HCT116 (cell line): Measurements from ENCODE around the gene CNTN4. TPM values are rescaled to one million over a fixed set of nuclear protein-coding genes. Genes with fewer than 3 reads are reported as not detected.

Source experiments
- ATAC-seq: fragments of 200-7000 bp; cut with Tn5 transposase; 2 replicates; pipeline ENCODE4 v1.9.1; 2020; ENCODE audit warnings: mild to moderate bottlenecking, moderate library complexity
- BruUV-seq: library from RNA; stranded (reverse); fragments of 400-500 nt; replicated peaks from 2 replicates; lab custom pipeline; 2021; lab: Mats Ljungman, UMichigan
- CTCF ChIA-PET: fragments of 300-600 bp; sonication (Branson Sonifier 250); formaldehyde crosslinking; loops from one replicate; lab custom pipeline; 2021; ENCODE audit warnings: antibody characterized with exemption; lab: Charles Lee
- POLR2A ChIA-PET: fragments of 300-600, 350-600 bp; sonication (Branson Sonifier 250); formaldehyde crosslinking; loops from one replicate; lab custom pipeline; 2021; ENCODE audit warnings: antibody characterized with exemption; lab: Charles Lee
- RAD21 ChIA-PET, 2 experiments: fragments of 300-600 bp; sonication (Branson Sonifier 250); formaldehyde crosslinking; loops; one replicate each; lab custom pipeline; 2023; ENCODE audit warnings: low total read pairs in 2 of 2; ENCODE audit not compliant: uncharacterized antibody in 2 of 2, unreplicated experiment in 2 of 2, low non-redundant PET in 1 of 2; lab: Charles Lee
- DNase-seq: peaks from one replicate; pipeline ENCODE4 v3.0.0-alpha.2; 2010; ENCODE audit warnings: low read depth, low spot score
- H2AFZ ChIP-seq: fragments of 200-600 bp; shearing (Covaris generic), sonication (generic); 2 replicates; pipeline ENCODE4 v1.6.1; 2017; ENCODE audit warnings: low read depth, mixed run types, mixed read lengths, antibody characterized with exemption, low read length; ENCODE audit not compliant: poor library complexity, severe bottlenecking
- H3K27ac ChIP-seq: 2 replicates; pipeline ENCODE4 v1.5.1; 2012; ENCODE audit warnings: low read depth, low read length
- H3K27me3 ChIP-seq: fragments of 200-600 bp; sonication (generic); 2 replicates; pipeline ENCODE4 v1.6.1; 2016; ENCODE audit warnings: mixed run types, low read length, mixed read lengths; ENCODE audit not compliant: insufficient read depth
- H3K36me3 ChIP-seq, 2 experiments: fragments of 200-500 bp in 1 of 2; fragments of 200-600 bp in 1 of 2; sonication (Bioruptor generic) in 1 of 2; sonication (generic) in 1 of 2; 2 replicates each; pipeline versions ENCODE4 v1.5.1 to v1.6.1; 2014 to 2016; ENCODE audit warnings: low read length in 2 of 2, inconsistent platforms in 1 of 2, mixed read lengths in 1 of 2, mixed run types in 1 of 2; ENCODE audit not compliant: insufficient read depth in 2 of 2, control insufficient read depth in 1 of 2
- H3K4me1 ChIP-seq, 2 experiments: fragments of 200-600 bp in 1 of 2; sonication (generic) in 1 of 2; 2 replicates each; pipeline versions ENCODE4 v1.5.1 to v1.6.1; 2012 to 2017; ENCODE audit warnings: low read length in 2 of 2, inconsistent platforms in 1 of 2, mild to moderate bottlenecking in 1 of 2, mixed read lengths in 1 of 2, mixed run types in 1 of 2, moderate library complexity in 1 of 2; ENCODE audit not compliant: insufficient read depth in 2 of 2, control insufficient read depth in 1 of 2
- H3K4me2 ChIP-seq: fragments of 200-600 bp; sonication (generic); 2 replicates; pipeline ENCODE4 v1.6.1; 2017; ENCODE audit warnings: mixed run types, low read length, mixed read lengths
- H3K4me3 ChIP-seq, 2 experiments: fragments of 200-600 bp in 1 of 2; sonication (generic) in 1 of 2; replicated peaks in 1 of 2; 2 replicates each; pipeline ENCODE4 v1.5.1; 2011 to 2016; ENCODE audit warnings: low read length in 2 of 2, control low read depth in 1 of 2, low read depth in 1 of 2, mild to moderate bottlenecking in 1 of 2, mixed read lengths in 1 of 2, mixed run types in 1 of 2
- H3K79me2 ChIP-seq: fragments of 200-600 bp; sonication (generic); 2 replicates; pipeline ENCODE4 v1.6.1; 2017; ENCODE audit warnings: mild to moderate bottlenecking, mixed run types, low read length, moderate library complexity, mixed read lengths; ENCODE audit not compliant: insufficient read depth
- H3K9ac ChIP-seq: fragments of 200-600 bp; sonication (generic); 2 replicates; pipeline ENCODE4 v1.6.1; 2016; ENCODE audit warnings: low read length, mixed read lengths
- H3K9me2 ChIP-seq: fragments of 200-600 bp; sonication (generic), shearing (Covaris generic); 2 replicates; pipeline ENCODE4 v1.6.1; 2017; ENCODE audit warnings: mixed run types, mild to moderate bottlenecking, moderate library complexity; ENCODE audit not compliant: insufficient read depth
- H3K9me3 ChIP-seq, 2 experiments: fragments of 200-500 bp in 1 of 2; fragments of 200-600 bp in 1 of 2; sonication (Bioruptor generic) in 1 of 2; sonication (generic) in 1 of 2; 2 replicates each; pipeline ENCODE4 v1.6.1; 2014 to 2017; ENCODE audit warnings: low read length in 2 of 2, mixed read lengths in 2 of 2, inconsistent platforms in 1 of 2, low read depth in 1 of 2, mild to moderate bottlenecking in 1 of 2, mixed run types in 1 of 2, moderate library complexity in 1 of 2; ENCODE audit not compliant: control insufficient read depth in 1 of 2, insufficient read depth in 1 of 2
- H4K20me1 ChIP-seq: fragments of 200-600 bp; sonication (generic), shearing (Covaris generic); 2 replicates; pipeline ENCODE4 v1.6.1; 2017; ENCODE audit warnings: mixed run types, mild to moderate bottlenecking, moderate library complexity; ENCODE audit not compliant: insufficient read depth
- EGR1 ChIP-seq: IDR thresholded peaks from 2 replicates; pipeline ENCODE4 v1.6.1; 2012; ENCODE audit warnings: low read depth
- EZH2 ChIP-seq: fragments of 200-600 bp; sonication (generic); IDR thresholded peaks from 2 replicates; pipeline ENCODE4 v1.6.1; 2017; ENCODE audit warnings: antibody characterized with exemption, mixed run types
- FOSL1 ChIP-seq: IDR thresholded peaks from 2 replicates; pipeline ENCODE4 v1.6.1; 2012; ENCODE audit warnings: low read depth
- JUND ChIP-seq: IDR thresholded peaks from 2 replicates; pipeline ENCODE4 v1.6.1; 2012
- POLR2AphosphoS5 ChIP-seq: IDR thresholded peaks from 2 replicates; pipeline ENCODE4 v1.6.1; 2011; ENCODE audit warnings: mild to moderate bottlenecking, low read depth, low read length, moderate library complexity
- SP1 ChIP-seq: IDR thresholded peaks from 2 replicates; pipeline ENCODE4 v1.6.1; 2012; ENCODE audit warnings: low read depth
- YY1 ChIP-seq: IDR thresholded peaks from 2 replicates; pipeline ENCODE4 v1.6.1; 2011; ENCODE audit warnings: low read length, low read depth, moderate library complexity, mild to moderate bottlenecking; ENCODE audit not compliant: insufficient replicate concordance; ENCODE audit errors: extremely low read depth
- ZFX ChIP-seq: fragments of 450-650 bp; IDR thresholded peaks from 2 replicates; pipeline ENCODE4 v1.6.1; 2017
- ZNF274 ChIP-seq: fragments of 200-500 bp; sonication (Bioruptor generic); IDR thresholded peaks from 2 replicates; pipeline ENCODE4 v1.6.1; 2014; ENCODE audit warnings: mild to moderate bottlenecking, low read depth, low read length, inconsistent platforms
- intact Hi-C: fragments of 100-400 bp; cut with micrococcal nuclease; formaldehyde crosslinking; loops from 2 replicates; pipeline ENCODE4 v1.10.0; 2022
- total RNA-seq: library from RNA; stranded (reverse); gene quantifications from one replicate; pipeline ENCODE4 v1.2.1, GENCODE V29; 2021; ENCODE audit not compliant: unreplicated experiment
- TF ChIP-seq, protein P1 (sequence below): IDR thresholded peaks from 2 replicates; pipeline ENCODE4 v1.6.1; 2012
- TF ChIP-seq, protein P2 (sequence below): IDR thresholded peaks from 2 replicates; pipeline ENCODE4 v1.6.1; 2011; ENCODE audit warnings: mild to moderate bottlenecking, low read length, moderate library complexity; ENCODE audit not compliant: insufficient replicate concordance; ENCODE audit errors: extremely low read depth
- TF ChIP-seq, protein P3 (sequence below): IDR thresholded peaks from 2 replicates; pipeline ENCODE4 v1.6.1; 2012

The CNTN4 gene
- total RNA-seq, 1 experiment from 2014 or later: not detected

DNA sequence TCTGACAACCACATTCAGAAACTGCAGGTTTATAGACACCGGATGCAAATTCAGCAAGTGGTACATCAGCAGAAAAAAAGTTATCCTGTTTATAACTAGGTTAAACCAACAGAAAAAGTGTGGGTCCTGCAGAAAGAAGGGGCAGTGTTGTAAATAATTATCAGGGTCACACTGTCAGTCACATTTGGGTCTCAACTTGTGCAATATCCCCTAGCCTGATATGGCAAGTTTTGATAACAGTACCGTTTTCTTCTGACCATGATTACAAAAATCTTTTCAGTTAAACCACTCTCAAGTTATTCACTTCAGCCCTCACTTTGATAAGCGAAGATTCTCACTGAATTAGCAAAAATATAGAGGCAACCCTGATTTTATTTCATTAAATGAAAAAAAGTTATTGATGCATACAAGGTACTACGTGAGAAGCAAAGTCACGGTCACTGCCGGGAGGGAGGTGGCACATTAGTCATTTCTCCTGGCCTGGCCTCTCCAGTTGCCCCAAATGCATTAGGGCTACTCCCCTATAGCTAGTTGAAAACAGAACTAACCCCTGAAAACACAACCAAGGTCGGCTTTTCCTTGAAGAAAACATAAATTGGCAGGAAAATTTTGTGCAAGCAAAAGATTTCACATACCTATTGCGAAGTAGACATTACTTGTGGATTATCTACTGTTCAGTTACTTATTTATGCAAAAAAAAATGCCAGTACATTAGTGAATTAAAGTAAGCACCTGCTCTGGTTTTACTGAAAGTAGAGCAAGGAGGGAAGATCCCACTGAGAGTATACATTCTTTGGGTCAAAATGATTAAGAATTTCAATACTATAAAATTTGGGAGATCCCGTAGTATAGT lies 982.9 kb downstream of the CNTN4 start:
- Histone ChIP-seq H2AFZ (no peak overlapping the region), H3K27me3 (peaks cover 23% of the 10 kb centered on the region), H3K4me2 (no peak overlapping the region), H3K4me1 (no peaks in the 10 kb centered on the region), H3K9ac (no peak overlapping the region), H3K27ac (no peak overlapping the region), H4K20me1 (no peaks in the 10 kb centered on the region), H3K9me3 (no peaks in the 10 kb centered on the region), H3K9me2 (no peaks in the 10 kb centered on the region), H3K36me3 (no peaks in the 10 kb centered on the region), H3K4me3 (no peak overlapping the region), H3K79me2 (no peaks in the 10 kb centered on the region)
- ATAC-seq: no peak
- ChIA-PET POLR2A (no interaction called here), CTCF (no interaction called here), RAD21 (no interaction called here)
- DNase-seq: no peak
- no TSS peak for BruUV-seq
- TF ChIP-seq YY1: no peak
- no peak for TF ChIP-seq POLR2AphosphoS5
- TF ChIP-seq EGR1: no peak
- intact Hi-C loops: no loop called here

DNA sequence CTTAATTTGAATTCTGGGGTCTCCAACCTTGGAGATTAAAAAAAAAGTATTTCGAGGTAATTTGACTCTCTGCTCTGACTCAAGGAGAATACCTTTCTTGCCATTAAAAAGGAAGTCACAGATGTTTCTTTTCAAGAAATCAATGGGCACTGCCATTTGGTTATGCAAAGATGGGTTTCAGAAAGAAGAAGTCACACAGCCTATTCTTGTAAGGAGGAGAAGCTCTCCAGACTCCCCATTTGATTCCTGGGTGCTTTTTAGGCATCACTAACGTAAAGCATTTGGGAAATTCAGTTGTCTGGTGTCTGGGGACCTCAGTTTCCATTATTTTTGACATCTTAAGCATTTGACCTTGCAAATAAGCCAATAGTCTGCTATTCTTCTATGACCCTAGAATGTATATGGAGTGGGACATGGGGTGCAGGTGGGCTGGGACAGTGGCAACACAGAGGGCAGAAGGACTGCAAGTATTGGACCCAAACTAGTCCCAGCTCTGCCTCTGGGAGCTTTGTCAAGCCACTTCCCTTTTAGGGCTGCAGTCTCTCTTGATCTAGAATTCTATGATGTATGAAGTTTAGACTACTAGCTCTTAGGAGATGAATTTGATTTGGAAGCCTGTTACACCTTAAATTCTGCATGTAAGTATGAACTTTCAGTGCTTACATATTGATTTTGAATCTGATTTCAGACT lies 983.7 kb downstream of the CNTN4 start:
- no peak for TF ChIP-seq EZH2
- TF ChIP-seq, protein P1, sequence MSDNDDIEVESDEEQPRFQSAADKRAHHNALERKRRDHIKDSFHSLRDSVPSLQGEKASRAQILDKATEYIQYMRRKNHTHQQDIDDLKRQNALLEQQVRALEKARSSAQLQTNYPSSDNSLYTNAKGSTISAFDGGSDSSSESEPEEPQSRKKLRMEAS: no peak
- TF ChIP-seq, protein P2, sequence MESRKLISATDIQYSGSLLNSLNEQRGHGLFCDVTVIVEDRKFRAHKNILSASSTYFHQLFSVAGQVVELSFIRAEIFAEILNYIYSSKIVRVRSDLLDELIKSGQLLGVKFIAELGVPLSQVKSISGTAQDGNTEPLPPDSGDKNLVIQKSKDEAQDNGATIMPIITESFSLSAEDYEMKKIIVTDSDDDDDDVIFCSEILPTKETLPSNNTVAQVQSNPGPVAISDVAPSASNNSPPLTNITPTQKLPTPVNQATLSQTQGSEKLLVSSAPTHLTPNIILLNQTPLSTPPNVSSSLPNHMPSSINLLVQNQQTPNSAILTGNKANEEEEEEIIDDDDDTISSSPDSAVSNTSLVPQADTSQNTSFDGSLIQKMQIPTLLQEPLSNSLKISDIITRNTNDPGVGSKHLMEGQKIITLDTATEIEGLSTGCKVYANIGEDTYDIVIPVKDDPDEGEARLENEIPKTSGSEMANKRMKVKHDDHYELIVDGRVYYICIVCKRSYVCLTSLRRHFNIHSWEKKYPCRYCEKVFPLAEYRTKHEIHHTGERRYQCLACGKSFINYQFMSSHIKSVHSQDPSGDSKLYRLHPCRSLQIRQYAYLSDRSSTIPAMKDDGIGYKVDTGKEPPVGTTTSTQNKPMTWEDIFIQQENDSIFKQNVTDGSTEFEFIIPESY: no peak
- TF ChIP-seq, protein P3, sequence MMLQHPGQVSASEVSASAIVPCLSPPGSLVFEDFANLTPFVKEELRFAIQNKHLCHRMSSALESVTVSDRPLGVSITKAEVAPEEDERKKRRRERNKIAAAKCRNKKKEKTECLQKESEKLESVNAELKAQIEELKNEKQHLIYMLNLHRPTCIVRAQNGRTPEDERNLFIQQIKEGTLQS: no peak
- TF ChIP-seq ZNF274: no peak
- TF ChIP-seq POLR2AphosphoS5: no peak
- TF ChIP-seq ZFX: no peak
- TF ChIP-seq SP1: no peak
- no peak for TF ChIP-seq JUND
- TF ChIP-seq FOSL1: no peak
- TF ChIP-seq YY1: no peak
- ChIA-PET CTCF (no interaction called here), POLR2A (no interaction called here), RAD21 (no interaction called here)
- no peaks in the 10 kb centered on the region for H3K9me2 ChIP-seq
- ATAC-seq: no peak
- peaks cover 23% of the 10 kb centered on the region for H3K27me3 ChIP-seq
- no peak overlapping the region for H2AFZ ChIP-seq
- no peak overlapping the region for H3K4me3 ChIP-seq
- no peaks in the 10 kb centered on the region for H3K4me1 ChIP-seq
- no peak overlapping the region for H3K9ac ChIP-seq
- no peak overlapping the region for H3K27ac ChIP-seq
- no TSS peak for BruUV-seq
- no peaks in the 10 kb centered on the region for H3K36me3 ChIP-seq
- intact Hi-C loops: no loop called here
- H3K79me2 ChIP-seq: no peaks in the 10 kb centered on the region
- no peak for DNase-seq
- no peak overlapping the region for H3K4me2 ChIP-seq
- H3K9me3 ChIP-seq: no peaks in the 10 kb centered on the region
- no peaks in the 10 kb centered on the region for H4K20me1 ChIP-seq
